Thoracic aorta (tissue), 2 donors: ENCODE results near the gene CFTR. TPM values are rescaled to one million over a fixed set of nuclear protein-coding genes. Genes with fewer than 3 reads are reported as not detected.
A peak's percentile ranks its signal among the peaks of the same experiment; 100 is the strongest.

Experiments
- ATAC-seq: fragments of 150-250 bp; one replicate; pipeline ENCODE4 v1.8.0; 2017; ENCODE audit warnings: low read depth; ENCODE audit not compliant: insufficient number of reproducible peaks, low FRiP score
- DNase-seq: peaks from one replicate; pipeline ENCODE4 v3.0.0-alpha.2; 2020; ENCODE audit warnings: low spot score
- H3K27ac ChIP-seq, 2 donors: fragments of 200-600 bp; sonication (generic); 1 replicate in 1 of 2; 2 replicates in 1 of 2; pipeline ENCODE4 v1.5.1; 2016; ENCODE audit warnings: mild to moderate bottlenecking in 2 of 2, moderate library complexity in 2 of 2
- H3K27me3 ChIP-seq: fragments of 200-600 bp; sonication (generic); replicated peaks from 2 replicates; pipeline ENCODE4 v1.6.0; 2016; ENCODE audit warnings: mild to moderate bottlenecking; ENCODE audit not compliant: insufficient read depth
- H3K36me3 ChIP-seq: fragments of 200-600 bp; sonication (generic); one replicate; pipeline ENCODE4 v1.5.1; 2016
- H3K4me1 ChIP-seq, 2 donors: fragments of 200-600 bp; sonication (generic); 1 replicate in 1 of 2; 2 replicates in 1 of 2; pipeline versions ENCODE4 v1.5.1 to v1.6.0; 2016; ENCODE audit warnings: low read depth in 2 of 2, mild to moderate bottlenecking in 1 of 2; ENCODE audit not compliant: control insufficient read depth in 1 of 2
- H3K4me3 ChIP-seq: fragments of 200-600 bp; sonication (generic); 2 replicates; pipeline ENCODE4 v1.5.1; 2016; ENCODE audit warnings: mild to moderate bottlenecking
- H3K9me3 ChIP-seq: fragments of 200-600 bp; sonication (generic); 2 replicates; pipeline ENCODE4 v1.5.1; 2016
- CTCF ChIP-seq: fragments of 200-600 bp; sonication (generic); IDR thresholded peaks from one replicate; pipeline ENCODE4 v1.5.1; 2019; ENCODE audit warnings: antibody characterized with exemption
- total RNA-seq, 2 donors: library from RNA; depleted of rRNA; stranded (reverse); fragments of >200 nt; gene quantifications; one replicate each; pipeline versions ENCODE4 v1.1.0 to v1.2.3, GENCODE V29; 2016

The CFTR gene
- total RNA-seq, 2 donors from 2014 or later: 0.68 TPM; not detected in 1

GRCh38 chr7:117472335-117472734, 7.5 kb upstream of the CFTR start:
- Histone ChIP-seq H3K27me3 (no peaks in the 10 kb centered on the region), H3K9me3 (no peaks in the 10 kb centered on the region), H3K4me3 (no peak overlapping the region), H3K4me1 (no peaks in the 10 kb centered on the region), H3K27ac (no peak overlapping the region), H3K36me3 (no peaks in the 10 kb centered on the region)
- TF ChIP-seq CTCF: no peak
- DNase-seq (no peak), ATAC-seq (no peak)

GRCh38 chr7:117476557-117477215, 3.1 kb upstream of the CFTR start:
- no peak overlapping the region for H3K27ac ChIP-seq
- peaks cover 0 to 11% of the 10 kb centered on the region in 2 donors for H3K4me1 ChIP-seq
- no peaks in the 10 kb centered on the region for H3K27me3 ChIP-seq
- no peak for TF ChIP-seq CTCF
- H3K36me3 ChIP-seq: no peaks in the 10 kb centered on the region
- no peak overlapping the region for H3K4me3 ChIP-seq
- ATAC-seq: no peak
- no peak for DNase-seq
- no peaks in the 10 kb centered on the region for H3K9me3 ChIP-seq

- Histone ChIP-seq H3K27ac (no peak overlapping the region), H3K4me3 (peak overlapping the region; percentile 72), H3K9me3 (no peaks in the 10 kb centered on the region), H3K4me1 (peaks cover 0 to 11% of the 10 kb centered on the region in 2 donors), H3K36me3 (no peaks in the 10 kb centered on the region), H3K27me3 (no peaks in the 10 kb centered on the region)
- TF ChIP-seq CTCF: no peak
- ATAC-seq (no peak), DNase-seq (no peak)
Observed at GRCh38 chr7:117478836-117479224, 995 bp upstream of the CFTR start.

- TF ChIP-seq CTCF: no peak
- H3K27ac ChIP-seq: no peak overlapping the region
- ATAC-seq: no peak
Observed at GRCh38 chr7:117480055-117480362, 184 bp downstream of the CFTR start.

GRCh38 chr7:117480978-117481377, 1.2 kb downstream of the CFTR start:
- no peak overlapping the region for H3K4me3 ChIP-seq
- no peak for ATAC-seq
- no peaks in the 10 kb centered on the region for H3K9me3 ChIP-seq
- no peak overlapping the region for H3K27ac ChIP-seq
- no peak for DNase-seq
- no peaks in the 10 kb centered on the region for H3K36me3 ChIP-seq
- peaks cover 0 to 11% of the 10 kb centered on the region in 2 donors for H3K4me1 ChIP-seq
- no peaks in the 10 kb centered on the region for H3K27me3 ChIP-seq
- no peak for TF ChIP-seq CTCF

More at GRCh38 chr7:117480055-117480362, 184 bp downstream of the CFTR start:
- Histone ChIP-seq H3K27me3 (no peaks in the 10 kb centered on the region), H3K36me3 (no peaks in the 10 kb centered on the region), H3K9me3 (no peaks in the 10 kb centered on the region), H3K4me1 (peaks cover 0 to 11% of the 10 kb centered on the region in 2 donors), H3K4me3 (peak overlapping the region; percentile 72)
- no peak for DNase-seq
